GM12878 (cell line): ENCODE results near the gene IKZF1. TPM values are rescaled to one million over a fixed set of nuclear protein-coding genes. Genes with fewer than 3 reads are reported as not detected.

Experiments
- ATAC-seq: fragments of 200-7000 bp; cut with Tn5 transposase; 3 replicates; pipeline ENCODE4 v1.9.1; 2020; ENCODE audit warnings: mild to moderate bottlenecking, moderate library complexity
- BruUV-seq: library from RNA; stranded (reverse); fragments of 400-500 nt; replicated peaks from 2 replicates; lab custom pipeline; 2021; lab: Mats Ljungman, UMichigan
- CTCF ChIA-PET: fragments of 300-600 bp; sonication (Branson Sonifier 250); formaldehyde crosslinking; extraction: SDS; loops from one replicate; lab custom pipeline; 2021; ENCODE audit warnings: inconsistent platforms; lab: Yijun Ruan, JAX
- POLR2A ChIA-PET: fragments of 350-600 bp; formaldehyde crosslinking; extraction: SDS; loops from one replicate; lab custom pipeline; 2021; ENCODE audit warnings: inconsistent platforms; lab: Charles Lee
- RAD21 ChIA-PET: fragments of 300-600 bp; sonication (Branson Sonifier 250); formaldehyde crosslinking; loops from one replicate; lab custom pipeline; 2023; ENCODE audit warnings: antibody characterized with exemption; ENCODE audit not compliant: unreplicated experiment; lab: Charles Lee
- SMC1A ChIA-PET: fragments of 300-600 bp; sonication (Branson Sonifier 250); formaldehyde crosslinking; loops from one replicate; lab custom pipeline; 2023; ENCODE audit not compliant: unreplicated experiment, uncharacterized antibody; lab: Charles Lee
- DNase-seq: peaks from one replicate; pipeline ENCODE4 v3.0.0-alpha.2; 2011; ENCODE audit warnings: low read depth, low spot score
- FAIRE-seq: peaks from 3 replicates; lab custom pipeline; 2011; peaks lifted over from hg19 to GRCh38; lab: Jason Lieb, UNC
- H2AFZ ChIP-seq: 2 replicates; pipeline ENCODE4 v1.6.0; 2011; ENCODE audit warnings: low read depth, low read length, control low read depth; ENCODE audit not compliant: control insufficient read depth
- H3K27ac ChIP-seq: 2 replicates; pipeline ENCODE4 v1.5.1; 2011; ENCODE audit warnings: control low read depth; ENCODE audit not compliant: control insufficient read depth, insufficient read depth
- H3K27me3 ChIP-seq, 2 experiments: replicated peaks in 1 of 2; 2 replicates each; pipeline versions ENCODE4 v1.6.0 to v1.6.1; 2011; ENCODE audit warnings: low read length in 1 of 2; ENCODE audit not compliant: control insufficient read depth in 2 of 2, insufficient read depth in 2 of 2
- H3K36me3 ChIP-seq, 2 experiments: 2 replicates each; pipeline ENCODE4 v1.5.1; 2011; ENCODE audit warnings: low read length in 1 of 2; ENCODE audit not compliant: control insufficient read depth in 2 of 2, insufficient read depth in 2 of 2
- H3K4me1 ChIP-seq: 2 replicates; pipeline ENCODE4 v1.6.1; 2011; ENCODE audit warnings: mild to moderate bottlenecking, low read length, moderate library complexity, mixed read lengths; ENCODE audit not compliant: control insufficient read depth, insufficient read depth
- H3K4me2 ChIP-seq: 2 replicates; pipeline ENCODE4 v1.6.0; 2011; ENCODE audit warnings: control low read depth; ENCODE audit not compliant: control insufficient read depth, insufficient read depth
- H3K4me3 ChIP-seq: fragments of 200-600 bp; sonication (generic); 2 replicates; pipeline ENCODE4 v1.5.1; 2016
- H3K79me2 ChIP-seq: 2 replicates; pipeline ENCODE4 v1.6.0; 2011; ENCODE audit warnings: low read length; ENCODE audit not compliant: control insufficient read depth, insufficient read depth
- H3K9ac ChIP-seq: 2 replicates; pipeline ENCODE4 v1.8.0; 2011; ENCODE audit warnings: low read length, control low read depth, mixed read lengths; ENCODE audit not compliant: control insufficient read depth, insufficient read depth
- H3K9me3 ChIP-seq: replicated peaks from 3 replicates; pipeline ENCODE4 v1.5.1; 2011; ENCODE audit warnings: mild to moderate bottlenecking, low read length; ENCODE audit not compliant: control insufficient read depth, insufficient read depth
- H4K20me1 ChIP-seq: 2 replicates; pipeline ENCODE4 v1.6.0; 2011; ENCODE audit not compliant: control insufficient read depth, insufficient read depth
- BACH1 ChIP-seq: fragments of 450-650 bp; IDR thresholded peaks from 2 replicates; pipeline ENCODE4 v1.6.1; 2017; ENCODE audit warnings: mild to moderate bottlenecking, borderline replicate concordance
- CEBPZ ChIP-seq: fragments of 150-350 bp; IDR thresholded peaks from 2 replicates; pipeline ENCODE4 v1.6.1; 2016; ENCODE audit warnings: low read depth, low read length
- CHD2 ChIP-seq: IDR thresholded peaks from 2 replicates; pipeline ENCODE4 v1.6.1; 2011; ENCODE audit warnings: low read depth, low read length, improper control_type of control experiment, borderline replicate concordance
- CREM ChIP-seq: IDR thresholded peaks from 2 replicates; pipeline ENCODE4 v1.6.1; 2014; ENCODE audit warnings: antibody characterized with exemption, low read depth
- E2F4 ChIP-seq: IDR thresholded peaks from 2 replicates; pipeline ENCODE4 v1.6.1; 2012; ENCODE audit warnings: low read depth, low read length, improper control_type of control experiment
- GATAD2B ChIP-seq: fragments of 450-650 bp; conservative IDR thresholded peaks from 2 replicates; pipeline ENCODE4 v1.6.1; 2017; ENCODE audit warnings: low read depth, mild to moderate bottlenecking, moderate library complexity
- MEF2B ChIP-seq: fragments of 450-650 bp; IDR thresholded peaks from 2 replicates; pipeline ENCODE4 v1.6.1; 2018; ENCODE audit warnings: mild to moderate bottlenecking, moderate library complexity; ENCODE audit not compliant: partially characterized antibody, poor library complexity, severe bottlenecking
- NFYA ChIP-seq: IDR thresholded peaks from 2 replicates; pipeline ENCODE4 v1.6.1; 2011; ENCODE audit warnings: low read depth, mild to moderate bottlenecking, low read length, improper control_type of control experiment, borderline replicate concordance
- NR2F1 ChIP-seq: fragments of 450-650 bp; conservative IDR thresholded peaks from 2 replicates; pipeline ENCODE4 v1.6.1; 2017; ENCODE audit warnings: mild to moderate bottlenecking
- SKIL ChIP-seq: fragments of 450-650 bp; IDR thresholded peaks from 2 replicates; pipeline ENCODE4 v1.6.1; 2017; ENCODE audit warnings: mild to moderate bottlenecking, low read depth, inconsistent platforms; ENCODE audit not compliant: poor library complexity, severe bottlenecking
- SMAD1 ChIP-seq: fragments of 450-650 bp; IDR thresholded peaks from 2 replicates; pipeline ENCODE4 v1.6.1; 2018; ENCODE audit warnings: mild to moderate bottlenecking, low read depth; ENCODE audit not compliant: partially characterized antibody
- ZNF217 ChIP-seq: fragments of 450-650 bp; IDR thresholded peaks from 2 replicates; pipeline ENCODE4 v1.6.1; 2017; ENCODE audit warnings: antibody characterized with exemption, mild to moderate bottlenecking
- WGBS: methylation state at CpG from one replicate; pipeline ENCODE4 v1.1.6; 2016; ENCODE audit warnings: low lambda C conversion rate; ENCODE audit not compliant: insufficient replicate concordance, insufficient coverage; ENCODE audit errors: missing lambda C conversion rate; 5-methylcytosine and 5-hydroxymethylcytosine counted together
- in situ Hi-C: fragments of 300-500 bp; cut with MboI; formaldehyde crosslinking; loops from 9 replicates; pipeline ENCODE4 v1.14.3; 2018; ENCODE audit warnings: mixed read lengths
- intact Hi-C: fragments of 100-400 bp; cut with micrococcal nuclease; formaldehyde crosslinking; loops from one replicate; pipeline ENCODE4 v1.14.2; 2022; ENCODE audit not compliant: unreplicated experiment
- polyA plus RNA-seq, 11 experiments: library from polyadenylated mRNA; depleted of rRNA in 4 of 11; unstranded in 6 of 11; stranded (reverse) in 5 of 11; fragments of >200 nt; fragmentation: Nextera tagmentation in 4 of 11; fragmentation: Illumina TruSeq in 1 of 11; extraction: Ambion mirVana in 4 of 11; extraction: Trizol in 1 of 11; gene quantifications; 1 replicate in 1 of 11; 2 replicates in 10 of 11; pipeline versions ENCODE4 v1.2.1 to v1.2.3, GENCODE V29; 2011 to 2016; ENCODE audit warnings: inconsistent platforms in 2 of 11, missing spikeins in 2 of 11, low read depth in 1 of 11
- total RNA-seq, 4 experiments: library from RNA; depleted of rRNA in 3 of 4; stranded (reverse); fragments of >200 nt in 3 of 4; fragmentation: Illumina TruSeq in 1 of 4; extraction: Trizol in 1 of 4; gene quantifications; 2 replicates each; pipeline versions ENCODE4 v1.2.1 to v1.2.3, GENCODE V29; 2013 to 2021

IKZF1 gene
- total and polyA plus RNA-seq, 10 of the 15 experiments (the other 5 are each of a cell fraction or from before 2014, with no cell fraction given), result 27.2 to 125 (median 71.6) TPM

- in situ Hi-C loops, result no loop called here
- ChIA-PET CTCF (interaction anchor here (0.5 to 6.4 kb wide), 19 partner anchors 15 to 669 kb away, joined by 3 to 152 read pairs (median 5); no protein-coding TSS in a partner anchor), POLR2A (interaction anchor here (0.5 to 0.9 kb wide), 4 partner anchors 11 to 251 kb away, joined by 3 to 4 read pairs (median 3); no protein-coding TSS in a partner anchor), RAD21 (interaction anchor here (0.8 to 10.0 kb wide), 15 partner anchors 11 to 223 kb away, joined by 3 to 124 read pairs (median 14); partner anchors contain the start of gene IKZF1), SMC1A (interaction anchor here (0.9 to 10.5 kb wide), 22 partner anchors 8 to 220 kb away, joined by 3 to 274 read pairs (median 16); partner anchors contain the start of gene IKZF1)
- BruUV-seq, result no TSS peak
- Histone ChIP-seq H3K4me2 (no peak overlapping the region), H3K27me3 (no peaks in the 10 kb centered on the region), H4K20me1 (no peaks in the 10 kb centered on the region), H3K9ac (no peak overlapping the region), H3K27ac (no peak overlapping the region), H3K79me2 (no peaks in the 10 kb centered on the region; the same call in 1 of the 2 replicates), H3K36me3 (peaks cover 4 to 16% of the 10 kb centered on the region in 2 experiments; a peak in 3 of 4 replicates), H3K4me1 (peaks cover 20% of the 10 kb centered on the region), H3K9me3 (peaks cover 3% of the 10 kb centered on the region; the same call in 2 of the 3 replicates), H3K4me3 (no peak overlapping the region), H2AFZ (no peak overlapping the region)
- no peak for DNase-seq
- intact Hi-C loops, result loop anchor here (5.0 kb wide), 1 partner anchor 244 kb away; no protein-coding TSS in a partner anchor
- 68% methylated on average over 2 of the region's 2 CpGs for WGBS
- ATAC-seq, result no peak
- FAIRE-seq, result no peak
- no peak for TF ChIP-seq SMAD1
- no peak for TF ChIP-seq MEF2B
- no peak for TF ChIP-seq GATAD2B
- no peak for TF ChIP-seq NR2F1
- TF ChIP-seq CHD2, result no peak
- TF ChIP-seq NFYA, result no peak
- no peak for TF ChIP-seq CREM
- no peak for TF ChIP-seq E2F4
- no peak for TF ChIP-seq CEBPZ
- TF ChIP-seq ZNF217, result no peak
- no peak for TF ChIP-seq BACH1
- TF ChIP-seq SKIL, result no peak
These were observed 61.8 kb downstream of the IKZF1 start for GRCh38 chr7:50366311-50366710.
